NB4 (cell line): ENCODE data around the gene GH2.

Experiments
- CTCF ChIP-seq: IDR thresholded peaks from one replicate; pipeline ENCODE4 v1.5.1; 2012; ENCODE audit warnings: low read depth, low read length
- MAX ChIP-seq: IDR thresholded peaks from 2 replicates; pipeline ENCODE4 v1.6.1; 2011; ENCODE audit warnings: low read depth, low read length
- POLR2A ChIP-seq: IDR thresholded peaks from 2 replicates; pipeline ENCODE4 v1.6.1; 2011; ENCODE audit warnings: mild to moderate bottlenecking; ENCODE audit not compliant: insufficient read length; ENCODE audit errors: extremely low read depth

- no peak for TF ChIP-seq CTCF
- TF ChIP-seq MAX = no peak
- peak; percentile 25 for TF ChIP-seq POLR2A
Measured at GRCh38 chr17:63842540-63843386, 39.0 kb downstream of the GH2 start, which contains the start of gene SMARCD2.
